NCI-H1048 (cell line): ENCODE results near the gene MRTFA.

Source experiments
- DNase-seq: peaks from one replicate; lab custom pipeline; 2025; lab: John Stamatoyannopoulos, UW

Gene MRTFA

DNA sequence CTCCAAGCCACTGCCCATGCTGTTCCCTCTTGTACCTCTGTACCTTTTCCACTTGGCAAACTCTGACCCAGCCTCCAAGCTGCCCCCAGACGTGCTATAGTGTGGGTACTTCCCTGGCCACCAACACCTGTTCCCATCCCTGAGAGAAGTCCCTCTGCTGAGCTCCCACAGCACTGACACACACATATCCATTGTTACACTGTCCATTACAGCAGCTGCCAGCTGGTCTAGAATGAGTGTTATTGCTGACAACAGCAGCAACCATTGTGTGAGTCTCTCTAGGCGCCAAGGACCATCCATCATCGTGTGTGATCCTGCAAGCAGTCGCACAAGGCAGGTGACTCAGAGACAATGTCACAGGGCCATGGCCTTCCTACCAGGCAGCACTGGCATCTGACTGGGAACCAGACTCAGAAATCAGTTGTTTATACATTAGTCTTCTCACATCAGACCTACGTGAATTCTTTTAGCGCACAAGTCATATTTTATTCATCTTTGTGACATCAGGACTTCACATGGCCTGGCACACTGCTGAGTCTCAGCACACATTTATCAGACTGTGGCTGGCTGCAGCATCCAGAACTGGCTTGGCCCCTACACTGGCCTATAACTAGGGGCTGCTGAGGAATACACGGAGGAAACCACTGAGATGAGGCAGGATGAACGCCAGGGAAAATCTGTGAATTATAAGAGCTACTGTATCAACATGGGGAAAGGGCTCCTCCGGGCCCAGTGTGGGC is 209.8 kb downstream of the MRTFA start:
- no peak for DNase-seq

GRCh38 chr22:40425082-40425481 is 211.4 kb downstream of the MRTFA start:
- no peak for DNase-seq

GRCh38 chr22:40423882-40424640 is 212.5 kb downstream of the MRTFA start:
- DNase-seq, result no peak

GRCh38 chr22:40423310-40423688 is 213.2 kb downstream of the MRTFA start:
- DNase-seq, result no peak

- no peak for DNase-seq
Observed at GRCh38 chr22:40422558-40423309, 213.8 kb downstream of the MRTFA start.

DNA sequence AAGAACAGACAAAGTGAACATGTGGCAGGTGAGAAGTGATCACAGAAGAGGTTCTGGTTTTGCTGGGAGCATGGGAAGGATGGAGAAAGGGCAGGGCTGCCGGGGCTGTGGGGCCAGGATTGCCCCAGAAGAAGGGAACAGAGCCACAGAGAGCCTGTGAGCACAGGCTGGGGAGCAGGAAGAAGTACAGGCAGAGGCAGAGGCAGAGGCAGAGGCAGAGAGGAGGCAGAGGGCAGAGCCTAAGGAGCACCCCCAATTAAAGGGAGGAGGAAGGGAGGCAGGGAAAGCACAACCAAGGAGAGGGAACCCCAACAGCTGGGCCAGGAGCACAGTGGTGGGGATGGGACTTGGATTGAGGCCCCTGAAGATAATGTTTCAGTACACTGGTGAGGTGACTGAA is 214.6 kb downstream of the MRTFA start:
- no peak for DNase-seq

DNA sequence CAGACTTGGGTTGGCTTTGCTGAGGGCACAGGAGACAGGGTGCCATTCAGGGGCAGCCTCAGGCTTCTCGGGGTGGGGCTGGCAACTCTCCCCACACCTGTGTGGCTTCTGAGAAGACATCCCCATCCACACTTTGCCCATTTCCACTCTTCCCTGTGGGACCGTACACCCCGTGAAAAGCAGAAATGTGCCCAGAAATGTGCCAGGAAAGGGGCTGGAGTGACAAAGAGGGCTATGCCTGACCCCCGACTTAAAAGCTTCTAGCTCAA is 215.5 kb downstream of the MRTFA start:
- DNase-seq, result no peak

GRCh38 chr22:40420341-40421081 is 216.0 kb downstream of the MRTFA start:
- no peak for DNase-seq

- DNase-seq, result no peak
Observed at GRCh38 chr22:40419718-40420117, 216.8 kb downstream of the MRTFA start.

- no peak for DNase-seq
Observed at GRCh38 chr22:40418366-40419201, 217.9 kb downstream of the MRTFA start.

DNA sequence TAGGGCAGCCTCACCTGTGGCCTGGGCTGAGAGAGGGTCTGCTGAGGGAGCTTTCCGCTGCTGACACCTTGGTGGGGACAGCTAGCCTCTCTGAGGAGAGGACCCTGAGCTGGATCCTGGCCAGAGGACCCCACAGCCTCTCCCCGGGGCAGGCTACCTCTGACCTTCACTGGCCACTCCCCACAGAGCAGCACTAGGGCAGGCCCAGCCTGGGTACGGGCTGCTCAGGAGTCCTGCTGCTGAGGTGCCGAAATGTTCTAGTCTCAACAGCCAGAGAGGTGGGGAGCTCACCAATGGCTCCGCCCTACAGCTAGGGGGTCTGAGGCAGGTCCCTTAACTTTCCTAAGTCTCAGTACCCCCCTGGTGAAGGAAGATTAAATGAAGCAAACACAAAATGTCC is 218.6 kb downstream of the MRTFA start:
- no peak for DNase-seq

DNA sequence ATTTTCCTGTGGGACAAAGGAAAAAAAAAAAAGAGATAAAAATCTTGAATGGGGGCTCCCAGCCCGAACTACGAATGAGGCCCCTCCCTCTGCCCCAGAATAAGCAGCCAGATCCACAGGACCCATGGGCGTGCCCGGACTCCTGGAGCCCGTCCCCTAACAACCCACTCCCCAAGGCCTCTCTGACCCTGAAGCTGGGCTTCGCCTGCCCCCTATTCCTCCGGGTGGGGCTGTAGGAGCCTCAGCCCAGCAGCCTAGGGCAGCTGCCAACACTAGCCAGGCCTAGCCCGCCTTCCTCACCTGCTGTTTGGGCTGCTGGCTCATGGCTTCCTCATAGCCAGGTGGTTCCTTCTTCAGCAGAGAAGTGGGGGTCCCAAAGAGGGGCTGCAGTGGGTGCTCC is 219.5 kb downstream of the MRTFA start:
- no peak for DNase-seq

GRCh38 chr22:40416636-40417035 is 219.9 kb downstream of the MRTFA start:
- DNase-seq, result no peak

DNA sequence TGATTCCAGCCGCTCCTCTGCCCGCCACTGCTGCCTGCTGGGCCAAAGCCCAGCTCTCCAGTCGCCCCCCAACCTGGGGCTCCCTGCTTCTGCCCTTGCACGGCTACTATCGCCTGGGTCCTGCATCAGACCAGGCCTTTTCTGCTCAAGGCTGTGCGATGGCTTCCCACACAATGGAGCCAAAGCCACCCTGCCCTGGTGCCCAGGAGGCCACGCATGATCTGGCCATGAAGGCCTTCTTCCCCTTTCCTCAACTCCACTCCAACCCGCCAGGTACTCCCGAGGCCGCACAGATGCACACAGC is 220.3 kb downstream of the MRTFA start:
- no peak for DNase-seq

DNA sequence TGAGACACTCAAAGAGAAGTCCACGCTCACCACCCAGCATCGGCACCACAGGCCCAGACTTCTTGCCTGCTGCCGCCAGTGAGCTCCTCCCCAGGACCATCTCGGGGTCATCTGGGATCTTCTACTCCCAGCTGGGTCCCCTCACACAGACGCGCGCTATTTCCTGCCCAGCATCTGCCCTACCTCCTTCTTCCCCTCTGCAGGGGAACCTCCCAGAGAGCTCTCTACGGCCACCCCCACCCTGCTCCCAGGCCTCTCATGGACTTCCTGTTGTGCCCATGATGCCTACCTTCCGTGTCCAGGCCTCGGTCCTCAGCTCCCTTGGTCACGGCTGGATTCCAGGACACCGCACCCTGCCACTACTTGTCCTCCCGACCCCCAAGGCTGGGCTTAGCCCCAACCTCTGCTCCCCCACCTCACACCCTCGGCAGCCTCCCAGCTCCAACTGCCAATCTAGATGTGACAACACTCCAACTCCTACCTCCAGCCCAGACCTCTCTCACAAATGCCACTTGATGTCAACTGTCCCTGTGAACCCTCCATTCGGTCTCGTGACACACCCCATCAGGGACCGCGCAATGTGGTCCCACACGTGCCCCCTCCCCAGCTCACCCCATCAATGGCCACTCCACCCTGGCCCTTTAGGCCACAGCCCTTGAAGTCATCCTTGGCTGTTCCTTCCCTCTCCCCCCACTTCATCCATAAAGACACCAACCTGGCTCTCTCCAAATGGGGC is 220.8 kb downstream of the MRTFA start:
- no peak for DNase-seq

- no peak for DNase-seq
Observed at GRCh38 chr22:40414838-40415505, 221.5 kb downstream of the MRTFA start.

DNA sequence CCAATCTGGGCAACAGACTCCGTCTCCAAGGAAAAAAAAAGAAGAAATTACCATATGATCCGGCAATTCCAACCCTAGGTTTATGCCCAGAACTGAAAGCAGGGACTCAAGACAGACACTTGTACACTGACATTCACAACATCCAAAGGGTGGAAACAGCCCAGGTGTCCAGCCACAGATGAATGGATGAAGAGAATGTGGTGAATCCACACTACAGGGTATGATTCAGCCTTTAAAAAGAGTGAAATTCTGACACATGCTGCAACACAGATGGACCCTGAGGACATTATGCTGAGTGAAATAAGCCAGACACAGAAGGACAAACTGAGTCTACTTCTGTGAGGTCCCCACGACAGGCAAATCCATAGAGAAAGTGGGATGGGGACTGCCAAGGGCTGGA is 222.2 kb downstream of the MRTFA start:
- no peak for DNase-seq

DNA sequence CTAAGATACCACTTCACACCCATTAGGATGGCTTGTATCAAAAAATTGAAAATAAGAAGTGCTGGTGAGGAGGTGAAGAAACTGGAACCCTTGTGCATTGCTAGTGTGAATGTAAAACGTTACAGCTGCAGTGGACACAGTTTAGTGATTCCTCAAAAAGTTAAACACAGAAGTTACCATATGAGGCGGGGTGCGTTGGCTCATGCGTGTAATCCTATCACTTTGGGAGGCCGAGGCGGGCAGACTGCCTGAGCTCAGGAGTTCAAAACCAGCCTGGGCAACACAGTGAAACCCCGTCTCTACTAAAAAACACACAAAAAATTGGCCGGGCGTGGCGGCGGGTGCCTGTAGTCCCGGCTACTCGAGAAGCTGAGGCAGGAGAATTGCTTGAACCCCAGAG is 222.6 kb downstream of the MRTFA start:
- DNase-seq, result no peak

GRCh38 chr22:40412441-40412840 is 224.1 kb downstream of the MRTFA start:
- DNase-seq, result no peak

DNA sequence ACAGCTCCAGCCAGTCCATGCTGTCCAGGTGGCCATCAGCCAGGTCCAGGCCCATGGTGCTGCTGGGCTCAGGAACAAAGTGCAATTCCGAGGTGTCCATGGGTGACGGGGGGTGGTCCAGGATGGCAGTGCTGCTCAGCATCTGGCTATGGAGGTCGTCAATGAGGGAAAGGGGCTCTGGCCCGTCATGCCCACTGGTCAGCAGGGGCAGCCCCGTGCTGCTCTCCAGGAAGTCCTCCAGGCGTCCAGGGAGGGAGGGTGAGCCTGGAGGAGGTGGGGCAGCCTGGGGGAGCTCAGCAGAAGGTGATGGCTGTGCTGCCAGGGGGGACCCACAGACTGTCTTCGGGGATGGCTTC is 225.0 kb downstream of the MRTFA start:
- no peak for DNase-seq
